Psoas muscle (tissue), 8 donors: ENCODE results near the gene CHP2. TPM values are rescaled to one million over a fixed set of nuclear protein-coding genes. Genes with fewer than 3 reads are reported as not detected.
"Not testable (repeated sequence)": the region's sequence is repeated elsewhere in the genome, so short reads cannot be mapped to it uniquely, and the experiment has no call there.

ENCODE experiments used
- ATAC-seq, 4 donors: fragments of 200-7000 bp; cut with Tn5 transposase; one replicate each; pipeline ENCODE4 v1.9.1; 2020; ENCODE audit warnings: moderate library complexity in 3 of 4, mild to moderate bottlenecking in 2 of 4
- DNase-seq, 2 donors: peaks; one replicate each; pipeline ENCODE4 v3.0.0-alpha.2; 2020
- H3K27ac ChIP-seq: fragments of 200-600 bp; one replicate; pipeline ENCODE4 v1.8.0; 2022
- H3K27me3 ChIP-seq, 3 donors: fragments of 200-600 bp in 1 of 3; one replicate each; pipeline versions ENCODE4 v1.6.1 to v1.8.0; 2013 to 2022; ENCODE audit warnings: low read length in 2 of 3, mild to moderate bottlenecking in 2 of 3, moderate library complexity in 1 of 3; ENCODE audit not compliant: insufficient read depth in 3 of 3
- H3K36me3 ChIP-seq, 2 donors: fragments of 200-600 bp in 1 of 2; one replicate each; pipeline versions ENCODE4 v1.6.1 to v1.8.0; 2013 to 2022; ENCODE audit warnings: low read depth in 1 of 2, mild to moderate bottlenecking in 1 of 2, moderate library complexity in 1 of 2; ENCODE audit not compliant: insufficient read depth in 1 of 2
- H3K4me1 ChIP-seq: fragments of 200-600 bp; one replicate; pipeline ENCODE4 v1.8.0; 2022
- H3K4me3 ChIP-seq: fragments of 200-600 bp; one replicate; pipeline ENCODE4 v1.8.0; 2022; ENCODE audit warnings: mild to moderate bottlenecking
- H3K9me3 ChIP-seq: fragments of 200-600 bp; one replicate; pipeline ENCODE4 v1.8.0; 2022
- WGBS, 3 donors: extraction: QIAGEN DNeasy Blood & Tissue Kit; methylation state at CpG; one replicate each; pipeline versions ENCODE4 v1.1.6 to v1.1.7; 2013; 5-methylcytosine and 5-hydroxymethylcytosine counted together
- intact Hi-C, 2 donors: fragments of 100-400 bp; cut with DNase I; formaldehyde crosslinking; loops; one replicate each; pipeline versions ENCODE4 v1.11.0 to v1.14.2; 2022
- polyA plus RNA-seq, 3 donors: library from polyadenylated mRNA; stranded (reverse); fragments of 200-250 nt; gene quantifications; one replicate each; pipeline ENCODE4 v1.2.3, GENCODE V29; 2013
- total RNA-seq, 4 donors: library from RNA; stranded (reverse); fragmentation: NEBNext Ultra II Directional in 2 of 4; extraction: Animal tissue kit (Norgen Biotek cat#: 25700) in 2 of 4; gene quantifications; one replicate each; pipeline versions ENCODE4 v1.2.1 to v1.2.4, GENCODE V29; 2021 to 2023
- TF ChIP-seq, protein P1 (sequence below): fragments of 200-600 bp; IDR thresholded peaks from one replicate; pipeline ENCODE4 v1.8.0; 2022; ENCODE audit warnings: antibody characterized with exemption
- donor health status: healthy with polysubstance abuse.
- donor health status: DM: no; HTN: no; CAD: no; lungs with moderate emphysema.
- donor health status: Bipolar disorder and iron deficiency.
- donor health status: healthy.
- donor health status: DM: yes; HTN: yes; CAD: no.
- donor health status: DM: no; HTN: no; CAD: no.
- donor health status: DM: no; HTN: no; CAD: no.
- donor health status: DM: yes; HTN: yes; CAD: no.

CHP2 gene
- total and polyA plus RNA-seq, 7 donors = 0.05 to 0.08 TPM; not detected in 5

DNA sequence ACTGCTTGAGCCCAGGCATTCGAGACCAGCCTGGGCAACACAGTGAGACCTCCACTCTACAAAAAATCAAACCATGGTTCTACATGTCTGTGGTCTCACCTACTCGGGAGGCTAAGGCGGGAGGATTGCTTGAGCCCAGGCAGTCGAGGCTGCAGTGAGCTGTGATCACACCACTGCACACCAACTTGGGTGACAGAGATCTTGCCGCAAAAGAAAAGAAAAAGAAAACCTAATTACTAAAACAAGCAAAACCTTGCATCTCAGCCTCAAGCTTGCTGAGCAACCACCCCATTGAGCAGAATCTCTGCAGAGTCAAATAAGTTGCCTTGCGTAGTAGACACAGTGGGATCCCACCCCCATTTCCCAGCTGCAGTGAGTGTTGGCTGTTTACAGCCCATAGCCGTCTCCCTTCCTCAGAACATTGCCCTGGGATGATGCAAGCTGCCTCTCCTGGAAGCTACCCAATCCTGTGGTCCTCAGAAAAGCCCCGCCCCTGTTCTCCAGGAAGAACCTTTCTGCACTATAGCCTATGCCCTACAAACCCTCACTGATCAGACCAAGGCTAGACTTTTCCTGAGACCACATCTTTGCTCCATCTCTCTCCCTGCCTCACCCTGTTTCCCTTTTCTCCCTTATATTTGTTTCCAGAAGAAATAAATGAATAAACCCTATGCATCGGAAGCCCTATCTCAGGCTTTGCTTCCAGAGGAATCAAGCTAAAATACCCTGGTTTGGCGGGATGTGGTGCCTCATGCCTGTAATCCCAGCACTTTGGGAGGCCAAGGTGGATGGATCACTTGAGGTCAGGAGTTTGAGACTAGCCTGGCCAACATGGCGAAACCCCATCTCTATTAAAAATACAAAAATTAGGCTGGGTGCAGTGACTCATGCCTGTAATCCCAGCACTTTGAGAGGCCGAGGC, 25.1 kb upstream of the CHP2 start:
- no peak overlapping the region for H3K27ac ChIP-seq
- H3K9me3 ChIP-seq = no peaks in the 10 kb centered on the region
- TF ChIP-seq, protein P1, sequence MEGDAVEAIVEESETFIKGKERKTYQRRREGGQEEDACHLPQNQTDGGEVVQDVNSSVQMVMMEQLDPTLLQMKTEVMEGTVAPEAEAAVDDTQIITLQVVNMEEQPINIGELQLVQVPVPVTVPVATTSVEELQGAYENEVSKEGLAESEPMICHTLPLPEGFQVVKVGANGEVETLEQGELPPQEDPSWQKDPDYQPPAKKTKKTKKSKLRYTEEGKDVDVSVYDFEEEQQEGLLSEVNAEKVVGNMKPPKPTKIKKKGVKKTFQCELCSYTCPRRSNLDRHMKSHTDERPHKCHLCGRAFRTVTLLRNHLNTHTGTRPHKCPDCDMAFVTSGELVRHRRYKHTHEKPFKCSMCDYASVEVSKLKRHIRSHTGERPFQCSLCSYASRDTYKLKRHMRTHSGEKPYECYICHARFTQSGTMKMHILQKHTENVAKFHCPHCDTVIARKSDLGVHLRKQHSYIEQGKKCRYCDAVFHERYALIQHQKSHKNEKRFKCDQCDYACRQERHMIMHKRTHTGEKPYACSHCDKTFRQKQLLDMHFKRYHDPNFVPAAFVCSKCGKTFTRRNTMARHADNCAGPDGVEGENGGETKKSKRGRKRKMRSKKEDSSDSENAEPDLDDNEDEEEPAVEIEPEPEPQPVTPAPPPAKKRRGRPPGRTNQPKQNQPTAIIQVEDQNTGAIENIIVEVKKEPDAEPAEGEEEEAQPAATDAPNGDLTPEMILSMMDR = no peak
- no peak overlapping the region for H3K4me3 ChIP-seq
- intact Hi-C loops = loop anchor here in 1 of 2 donors (10.0 kb wide), 1 partner anchor 305 kb away; no protein-coding TSS in a partner anchor
- H3K27me3 ChIP-seq = no peaks in the 10 kb centered on the region
- no peaks in the 10 kb centered on the region for H3K4me1 ChIP-seq
- ATAC-seq (no peak), DNase-seq (no peak)
- WGBS, 3 donors = 74 to 79% (median 75%) methylated on average over 12 of the region's 12 CpGs
- H3K36me3 ChIP-seq = no peaks in the 10 kb centered on the region

DNA sequence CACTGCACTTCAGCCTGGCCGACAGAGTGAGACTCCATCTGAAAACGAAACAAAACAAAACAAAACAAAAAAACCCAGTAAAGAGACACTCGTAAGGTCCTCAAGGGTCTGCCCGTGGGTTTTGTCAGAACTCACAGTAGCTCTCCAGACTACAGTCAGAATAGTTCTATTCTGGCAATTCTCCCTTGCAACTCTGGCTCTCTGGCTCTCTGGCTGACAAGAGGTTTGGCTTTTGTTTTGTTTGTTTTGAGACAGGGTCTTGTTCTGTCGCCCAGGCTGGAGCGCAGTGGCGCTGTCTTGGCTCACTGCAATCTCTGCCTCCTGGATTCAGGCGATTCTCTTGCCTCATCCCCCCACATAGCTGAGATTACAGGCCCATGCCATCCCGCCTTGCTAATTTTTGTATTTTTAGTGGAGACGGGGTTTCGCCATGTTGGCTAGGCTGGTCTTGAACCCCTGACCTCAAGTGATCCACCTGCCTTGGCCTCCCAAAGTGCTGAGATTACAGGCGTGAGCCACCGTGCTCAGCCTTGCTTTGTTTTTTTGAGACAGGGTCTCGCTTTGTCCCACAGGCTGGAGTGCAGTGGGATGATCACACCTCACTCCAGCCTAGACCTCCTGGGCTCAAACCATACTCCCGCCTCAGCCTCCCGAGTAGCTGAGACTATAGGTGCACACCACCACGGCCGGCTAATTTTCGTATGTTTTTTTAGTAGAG, 20.5 kb upstream of the CHP2 start:
- intact Hi-C loops = loop anchor here in 1 of 2 donors (10.0 kb wide), 1 partner anchor 300 kb away; no protein-coding TSS in a partner anchor
- ATAC-seq (no peak), DNase-seq (no peak)
- Histone ChIP-seq H3K27ac (no peak overlapping the region), H3K36me3 (no peaks in the 10 kb centered on the region), H3K9me3 (no peaks in the 10 kb centered on the region), H3K27me3 (peaks cover 0 to 3% (median 0%) of the 10 kb centered on the region in 3 donors), H3K4me3 (no peak overlapping the region), H3K4me1 (no peaks in the 10 kb centered on the region)
- 75 to 83% (median 77%) methylated on average over 19 of the region's 19 CpGs for WGBS, 3 donors
- TF ChIP-seq, protein P1 = no peak

DNA sequence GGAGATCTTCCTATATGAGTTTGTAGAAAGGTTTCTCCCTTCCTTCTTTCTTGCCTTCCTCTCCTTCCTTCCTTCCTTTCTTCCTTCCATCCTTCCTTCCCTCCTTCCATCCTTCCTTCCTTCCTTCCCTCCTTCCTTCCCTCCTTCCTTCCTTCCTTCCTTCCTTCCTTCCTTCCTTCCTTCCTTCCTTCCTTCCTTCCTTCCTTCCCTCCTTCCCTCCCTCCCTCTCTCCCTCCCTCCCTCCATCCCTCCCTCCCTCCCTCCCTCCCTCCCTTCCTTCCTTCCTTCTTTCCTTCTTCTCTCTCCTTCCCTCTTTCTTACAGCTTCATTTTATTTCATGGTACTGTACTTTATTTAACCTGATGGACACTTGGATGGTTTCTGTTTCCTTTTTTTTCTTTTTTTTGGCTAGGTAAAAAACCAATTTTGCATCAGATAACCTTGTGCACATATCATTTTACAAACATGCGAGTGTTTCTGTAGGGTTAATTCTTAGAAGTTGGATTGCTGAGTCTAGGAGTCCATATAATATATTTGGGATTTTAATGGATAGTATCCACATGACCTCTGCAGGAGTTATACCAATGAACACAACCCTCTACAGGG, 17.3 kb upstream of the CHP2 start:
- DNase-seq, H3K27me3 ChIP-seq, H3K9me3 ChIP-seq, H3K36me3 ChIP-seq, H3K27ac ChIP-seq, H3K4me3 ChIP-seq, ATAC-seq, H3K4me1 ChIP-seq: not testable (repeated sequence)
- WGBS, 3 donors = 36 to 65% (median 48%) methylated on average over 1 of the region's 1 CpG
- intact Hi-C loops = loop anchor here in 1 of 2 donors (10.0 kb wide), 1 partner anchor 297 kb away; no protein-coding TSS in a partner anchor

DNA sequence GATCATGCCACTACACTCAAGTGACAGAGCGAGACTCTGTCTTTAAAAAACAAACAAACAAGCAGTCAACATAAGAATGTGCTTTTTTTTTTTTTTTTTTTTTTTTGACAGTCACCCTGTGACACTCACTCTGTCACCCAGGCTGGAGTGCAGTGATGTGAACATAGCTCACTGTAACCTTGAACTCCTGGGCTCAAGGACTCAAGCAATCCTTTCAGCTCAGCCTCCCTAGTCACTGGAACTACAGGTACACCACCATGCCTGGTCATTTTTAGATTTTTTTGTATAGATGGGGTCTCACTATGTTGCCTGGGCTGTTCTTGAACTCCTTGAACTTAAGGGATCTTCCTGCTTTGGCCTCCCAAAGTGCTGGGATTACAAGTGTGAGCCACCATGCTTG, 15.3 kb upstream of the CHP2 start:
- DNase-seq = no peak
- Histone ChIP-seq H3K4me3 (no peak overlapping the region), H3K9me3 (no peaks in the 10 kb centered on the region), H3K4me1 (no peaks in the 10 kb centered on the region), H3K36me3 (no peaks in the 10 kb centered on the region), H3K27ac (no peak overlapping the region), H3K27me3 (peaks cover 0 to 3% (median 0%) of the 10 kb centered on the region in 3 donors)
- ATAC-seq = no peak
- WGBS, 3 donors = 47 to 73% (median 68%) methylated on average over 1 of the region's 1 CpG
- TF ChIP-seq, protein P1 = no peak
- intact Hi-C loops = loop anchor here in 1 of 2 donors (10.0 kb wide), 1 partner anchor 295 kb away; no protein-coding TSS in a partner anchor
